ENCODE data around the gene PIP5K1C. TPM values are rescaled to one million over a fixed set of nuclear protein-coding genes. Genes with fewer than 3 reads are reported as not detected.

The PIP5K1C gene
- total and polyA plus RNA-seq, 9 of the 15 experiments (the other 6 are each of a cell fraction or from before 2014, with no cell fraction given): 0.38 to 22.1 (median 4.1) TPM

DNA sequence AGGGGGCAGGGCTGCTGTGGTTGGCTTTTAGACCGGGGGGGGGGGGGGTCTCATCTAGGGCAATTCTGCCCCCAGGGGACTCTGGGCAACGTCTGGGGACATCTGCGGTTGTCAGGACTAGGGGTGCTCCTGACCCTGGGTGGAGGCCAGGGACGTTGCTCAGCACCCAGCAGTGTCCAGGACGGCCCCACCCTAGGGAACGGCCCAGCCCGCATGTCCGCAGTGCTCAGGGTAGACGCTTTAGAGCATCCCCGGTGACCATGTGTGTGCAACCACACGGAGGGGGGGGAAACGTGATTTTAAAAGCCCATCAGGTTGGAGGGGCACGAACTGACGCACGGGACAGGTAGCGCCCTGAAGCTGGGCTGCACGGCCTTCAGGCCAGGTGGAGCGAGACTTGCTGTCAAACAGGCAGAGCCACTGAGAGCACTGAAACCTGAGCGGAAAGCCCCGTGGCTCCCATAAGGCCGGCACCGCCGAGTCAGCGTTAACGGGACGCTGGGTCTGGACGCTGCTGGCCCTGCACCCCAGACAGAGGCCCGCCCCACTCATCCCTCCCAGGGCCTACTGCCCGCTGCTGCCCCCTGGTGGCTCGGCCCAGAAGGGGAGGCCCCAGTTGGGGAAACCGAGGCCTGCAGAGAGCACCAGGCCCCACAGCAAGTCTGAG lies 82.0 kb downstream of the PIP5K1C start (continued):
- TF ChIP-seq, protein P1, sequence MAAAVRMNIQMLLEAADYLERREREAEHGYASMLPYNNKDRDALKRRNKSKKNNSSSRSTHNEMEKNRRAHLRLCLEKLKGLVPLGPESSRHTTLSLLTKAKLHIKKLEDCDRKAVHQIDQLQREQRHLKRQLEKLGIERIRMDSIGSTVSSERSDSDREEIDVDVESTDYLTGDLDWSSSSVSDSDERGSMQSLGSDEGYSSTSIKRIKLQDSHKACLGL (CRISPR knock-in tag; IDR thresholded peaks at IDR 0.05; ENCODE audit: borderline replicate concordance, poor library complexity, severe bottlenecking): no peak
- TF ChIP-seq ETV6 (IDR thresholded peaks at IDR 0.05; ENCODE audit: borderline replicate concordance in 1 of 2, low read depth in 2 of 2, low read length in 1 of 2) (no peak), ETV6 (CRISPR knock-in tag; IDR thresholded peaks at IDR 0.05; ENCODE audit: borderline replicate concordance) (no peak), PHB (CRISPR knock-in tag; IDR thresholded peaks at IDR 0.05) (no peak), ILK (tag; IDR thresholded peaks at IDR 0.05; ENCODE audit: borderline replicate concordance, low read depth) (no peak), HDAC1 (IDR thresholded peaks at IDR 0.05) (no peak), CCAR2 (IDR thresholded peaks at IDR 0.05; ENCODE audit: low read depth, low read length) (no peak), RBM39 (optimal IDR thresholded peaks at IDR 0.05; ENCODE audit: low read depth, low read length) (no peak), ZKSCAN3 (CRISPR knock-in tag; IDR thresholded peaks at IDR 0.05) (no peak), ELF1 (tag; IDR thresholded peaks at IDR 0.05) (no peak), CXXC5 (CRISPR knock-in tag; IDR thresholded peaks at IDR 0.05) (peak; percentile 35; the same call in 1 of the 2 replicates), RBFOX2 (IDR thresholded peaks at IDR 0.05; ENCODE audit: low read depth, low read length) (peak; percentile 50; the same call in 1 of the 2 replicates), CBX5 (IDR thresholded peaks at IDR 0.05; ENCODE audit: borderline replicate concordance, low read depth) (no peak), ZNF589 (CRISPR knock-in tag; IDR thresholded peaks at IDR 0.05; ENCODE audit: low read depth) (no peak), ZNF316 (IDR thresholded peaks at IDR 0.05) (peak; percentile 97), SMC3 (conservative IDR thresholded peaks at IDR 0.05; ENCODE audit: insufficient read depth, low read depth, low read length) (peak; percentile 88), ZNF780A (CRISPR knock-in tag; IDR thresholded peaks at IDR 0.05) (no peak)
- TF ChIP-seq, protein P2, sequence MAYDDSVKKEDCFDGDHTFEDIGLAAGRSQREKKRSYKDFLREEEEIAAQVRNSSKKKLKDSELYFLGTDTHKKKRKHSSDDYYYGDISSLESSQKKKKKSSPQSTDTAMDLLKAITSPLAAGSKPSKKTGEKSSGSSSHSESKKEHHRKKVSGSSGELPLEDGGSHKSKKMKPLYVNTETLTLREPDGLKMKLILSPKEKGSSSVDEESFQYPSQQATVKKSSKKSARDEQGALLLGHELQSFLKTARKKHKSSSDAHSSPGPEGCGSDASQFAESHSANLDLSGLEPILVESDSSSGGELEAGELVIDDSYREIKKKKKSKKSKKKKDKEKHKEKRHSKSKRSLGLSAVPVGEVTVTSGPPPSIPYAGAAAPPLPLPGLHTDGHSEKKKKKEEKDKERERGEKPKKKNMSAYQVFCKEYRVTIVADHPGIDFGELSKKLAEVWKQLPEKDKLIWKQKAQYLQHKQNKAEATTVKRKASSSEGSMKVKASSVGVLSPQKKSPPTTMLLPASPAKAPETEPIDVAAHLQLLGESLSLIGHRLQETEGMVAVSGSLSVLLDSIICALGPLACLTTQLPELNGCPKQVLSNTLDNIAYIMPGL (CRISPR knock-in tag; IDR thresholded peaks at IDR 0.05): no peak
- TF ChIP-seq, protein P3, sequence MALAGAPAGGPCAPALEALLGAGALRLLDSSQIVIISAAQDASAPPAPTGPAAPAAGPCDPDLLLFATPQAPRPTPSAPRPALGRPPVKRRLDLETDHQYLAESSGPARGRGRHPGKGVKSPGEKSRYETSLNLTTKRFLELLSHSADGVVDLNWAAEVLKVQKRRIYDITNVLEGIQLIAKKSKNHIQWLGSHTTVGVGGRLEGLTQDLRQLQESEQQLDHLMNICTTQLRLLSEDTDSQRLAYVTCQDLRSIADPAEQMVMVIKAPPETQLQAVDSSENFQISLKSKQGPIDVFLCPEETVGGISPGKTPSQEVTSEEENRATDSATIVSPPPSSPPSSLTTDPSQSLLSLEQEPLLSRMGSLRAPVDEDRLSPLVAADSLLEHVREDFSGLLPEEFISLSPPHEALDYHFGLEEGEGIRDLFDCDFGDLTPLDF (CRISPR knock-in tag; IDR thresholded peaks at IDR 0.05): no peak
- TF ChIP-seq, protein P4, sequence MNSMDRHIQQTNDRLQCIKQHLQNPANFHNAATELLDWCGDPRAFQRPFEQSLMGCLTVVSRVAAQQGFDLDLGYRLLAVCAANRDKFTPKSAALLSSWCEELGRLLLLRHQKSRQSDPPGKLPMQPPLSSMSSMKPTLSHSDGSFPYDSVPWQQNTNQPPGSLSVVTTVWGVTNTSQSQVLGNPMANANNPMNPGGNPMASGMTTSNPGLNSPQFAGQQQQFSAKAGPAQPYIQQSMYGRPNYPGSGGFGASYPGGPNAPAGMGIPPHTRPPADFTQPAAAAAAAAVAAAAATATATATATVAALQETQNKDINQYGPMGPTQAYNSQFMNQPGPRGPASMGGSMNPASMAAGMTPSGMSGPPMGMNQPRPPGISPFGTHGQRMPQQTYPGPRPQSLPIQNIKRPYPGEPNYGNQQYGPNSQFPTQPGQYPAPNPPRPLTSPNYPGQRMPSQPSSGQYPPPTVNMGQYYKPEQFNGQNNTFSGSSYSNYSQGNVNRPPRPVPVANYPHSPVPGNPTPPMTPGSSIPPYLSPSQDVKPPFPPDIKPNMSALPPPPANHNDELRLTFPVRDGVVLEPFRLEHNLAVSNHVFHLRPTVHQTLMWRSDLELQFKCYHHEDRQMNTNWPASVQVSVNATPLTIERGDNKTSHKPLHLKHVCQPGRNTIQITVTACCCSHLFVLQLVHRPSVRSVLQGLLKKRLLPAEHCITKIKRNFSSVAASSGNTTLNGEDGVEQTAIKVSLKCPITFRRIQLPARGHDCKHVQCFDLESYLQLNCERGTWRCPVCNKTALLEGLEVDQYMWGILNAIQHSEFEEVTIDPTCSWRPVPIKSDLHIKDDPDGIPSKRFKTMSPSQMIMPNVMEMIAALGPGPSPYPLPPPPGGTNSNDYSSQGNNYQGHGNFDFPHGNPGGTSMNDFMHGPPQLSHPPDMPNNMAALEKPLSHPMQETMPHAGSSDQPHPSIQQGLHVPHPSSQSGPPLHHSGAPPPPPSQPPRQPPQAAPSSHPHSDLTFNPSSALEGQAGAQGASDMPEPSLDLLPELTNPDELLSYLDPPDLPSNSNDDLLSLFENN (IDR thresholded peaks at IDR 0.05; ENCODE audit: low read depth in 2 of 2, low read length in 2 of 2): no peak
